Activated naive CD8-positive, alpha-beta T cell treated with anti-CD3 and anti-CD28 coated beads for 36 hours (primary cell): Measurements from ENCODE around the gene SELPLG. TPM values are rescaled to one million over a fixed set of nuclear protein-coding genes. Genes with fewer than 3 reads are reported as not detected.
"Not testable (repeated sequence)": the region's sequence is repeated elsewhere in the genome, so short reads cannot be mapped to it uniquely, and the experiment has no call there.

Experiments
- DNase-seq: peaks from one replicate; pipeline ENCODE4 v3.0.0; 2021
- H3K27ac Mint-ChIP-seq: one replicate; pipeline ENCODE4 v1.8.0; 2022; ENCODE audit warnings: mild to moderate bottlenecking, moderate library complexity, mixed read lengths
- H3K27me3 Mint-ChIP-seq: one replicate; pipeline ENCODE4 v1.8.0; 2022; ENCODE audit warnings: mild to moderate bottlenecking, mixed read lengths
- H3K36me3 Mint-ChIP-seq: one replicate; pipeline ENCODE4 v1.8.0; 2021; ENCODE audit warnings: mild to moderate bottlenecking, mixed read lengths
- H3K4me1 Mint-ChIP-seq: one replicate; pipeline ENCODE4 v1.8.0; 2021; ENCODE audit warnings: mixed read lengths
- H3K4me3 Mint-ChIP-seq: one replicate; pipeline ENCODE4 v1.8.0; 2022; ENCODE audit warnings: mild to moderate bottlenecking, moderate library complexity, mixed read lengths
- H3K9me3 Mint-ChIP-seq: one replicate; pipeline ENCODE4 v1.8.0; 2022; ENCODE audit warnings: mixed read lengths
- total RNA-seq, 2 experiments: library from RNA; stranded (reverse); gene quantifications; one replicate each; pipeline ENCODE4 v1.2.3, GENCODE V29; 2021

Gene SELPLG
- total RNA-seq, 2 experiments from 2014 or later, result 22.2 to 23.0 TPM

- peaks cover 41% of the 10 kb centered on the region for H3K4me1 Mint-ChIP-seq
- no peaks in the 10 kb centered on the region for H3K27me3 Mint-ChIP-seq
- H3K36me3 Mint-ChIP-seq, result peaks cover 34% of the 10 kb centered on the region
- no peaks in the 10 kb centered on the region for H3K9me3 Mint-ChIP-seq
- H3K27ac Mint-ChIP-seq, result peak overlapping the region; percentile 84
- DNase-seq, result no peak
- H3K4me3 Mint-ChIP-seq, result no peak overlapping the region
These were observed 11.3 kb downstream of the SELPLG start for GRCh38 chr12:108622421-108622820.

GRCh38 chr12:108621161-108621560 lies 12.5 kb downstream of the SELPLG start:
- H3K27ac Mint-ChIP-seq, result peak overlapping the region; percentile 82
- H3K4me1 Mint-ChIP-seq, result peaks cover 48% of the 10 kb centered on the region
- H3K9me3 Mint-ChIP-seq, result peaks cover 6% of the 10 kb centered on the region
- no peak for DNase-seq
- H3K27me3 Mint-ChIP-seq, result no peaks in the 10 kb centered on the region
- H3K4me3 Mint-ChIP-seq, result no peak overlapping the region
- peaks cover 44% of the 10 kb centered on the region for H3K36me3 Mint-ChIP-seq

- Mint-ChIP-seq H3K4me1 (peaks cover 43% of the 10 kb centered on the region), H3K27me3 (no peaks in the 10 kb centered on the region), H3K27ac (peak overlapping the region; percentile 61), H3K36me3 (peaks cover 42% of the 10 kb centered on the region), H3K9me3 (peaks cover 10% of the 10 kb centered on the region), H3K4me3 (no peak overlapping the region)
- DNase-seq, result no peak
These were observed 13.3 kb downstream of the SELPLG start for GRCh38 chr12:108620236-108620879.

GRCh38 chr12:108619369-108620160 lies 14.1 kb downstream of the SELPLG start:
- Mint-ChIP-seq H3K9me3 (peaks cover 10% of the 10 kb centered on the region), H3K4me1 (peaks cover 46% of the 10 kb centered on the region), H3K36me3 (peaks cover 39% of the 10 kb centered on the region), H3K27me3 (no peaks in the 10 kb centered on the region), H3K4me3 (no peak overlapping the region), H3K27ac (peak overlapping the region; percentile 39)
- DNase-seq, result no peak

- not testable (repeated sequence) for H3K4me3 Mint-ChIP-seq, H3K27ac Mint-ChIP-seq, DNase-seq, H3K27me3 Mint-ChIP-seq, H3K9me3 Mint-ChIP-seq
- H3K36me3 Mint-ChIP-seq, result peaks cover 33% of the 10 kb centered on the region
- H3K4me1 Mint-ChIP-seq, result peaks cover 49% of the 10 kb centered on the region
These were observed 14.8 kb downstream of the SELPLG start for GRCh38 chr12:108618953-108619274.

GRCh38 chr12:108618079-108618952 lies 15.4 kb downstream of the SELPLG start:
- H3K27me3 Mint-ChIP-seq, result no peaks in the 10 kb centered on the region
- H3K27ac Mint-ChIP-seq, result peak overlapping the region; percentile 2
- H3K4me3 Mint-ChIP-seq, result no peak overlapping the region
- H3K36me3 Mint-ChIP-seq, result peaks cover 27% of the 10 kb centered on the region
- H3K9me3 Mint-ChIP-seq, result peaks cover 10% of the 10 kb centered on the region
- H3K4me1 Mint-ChIP-seq, result peaks cover 52% of the 10 kb centered on the region
- peak; percentile 78 for DNase-seq

GRCh38 chr12:108616941-108617858 lies 16.5 kb downstream of the SELPLG start:
- peaks cover 10% of the 10 kb centered on the region for H3K9me3 Mint-ChIP-seq
- peaks cover 55% of the 10 kb centered on the region for H3K4me1 Mint-ChIP-seq
- no peaks in the 10 kb centered on the region for H3K27me3 Mint-ChIP-seq
- H3K36me3 Mint-ChIP-seq, result peaks cover 18% of the 10 kb centered on the region
- DNase-seq, result peak; percentile 92
- peak overlapping the region; percentile 51 for H3K4me3 Mint-ChIP-seq
- H3K27ac Mint-ChIP-seq, result peak overlapping the region; percentile 93

GRCh38 chr12:108616359-108616758 lies 17.3 kb downstream of the SELPLG start:
- H3K36me3 Mint-ChIP-seq, result peaks cover 16% of the 10 kb centered on the region
- no peaks in the 10 kb centered on the region for H3K27me3 Mint-ChIP-seq
- peak overlapping the region; percentile 51 for H3K4me3 Mint-ChIP-seq
- DNase-seq, result no peak
- peak overlapping the region; percentile 93 for H3K27ac Mint-ChIP-seq
- H3K9me3 Mint-ChIP-seq, result peaks cover 10% of the 10 kb centered on the region
- H3K4me1 Mint-ChIP-seq, result peaks cover 57% of the 10 kb centered on the region

GRCh38 chr12:108615918-108616317 lies 17.8 kb downstream of the SELPLG start:
- peaks cover 12% of the 10 kb centered on the region for H3K36me3 Mint-ChIP-seq
- H3K27ac Mint-ChIP-seq, result peak overlapping the region; percentile 93
- peaks cover 10% of the 10 kb centered on the region for H3K9me3 Mint-ChIP-seq
- no peaks in the 10 kb centered on the region for H3K27me3 Mint-ChIP-seq
- no peak for DNase-seq
- peaks cover 53% of the 10 kb centered on the region for H3K4me1 Mint-ChIP-seq
- no peak overlapping the region for H3K4me3 Mint-ChIP-seq

GRCh38 chr12:108614639-108615038 lies 19.1 kb downstream of the SELPLG start:
- H3K4me3 Mint-ChIP-seq, result no peak overlapping the region
- H3K36me3 Mint-ChIP-seq, result peaks cover 12% of the 10 kb centered on the region
- peaks cover 10% of the 10 kb centered on the region for H3K9me3 Mint-ChIP-seq
- no peak overlapping the region for H3K27ac Mint-ChIP-seq
- H3K4me1 Mint-ChIP-seq, result peaks cover 50% of the 10 kb centered on the region
- DNase-seq, result no peak
- no peaks in the 10 kb centered on the region for H3K27me3 Mint-ChIP-seq

GRCh38 chr12:108614041-108614440 lies 19.7 kb downstream of the SELPLG start:
- H3K4me3 Mint-ChIP-seq, result no peak overlapping the region
- peaks cover 50% of the 10 kb centered on the region for H3K4me1 Mint-ChIP-seq
- H3K27ac Mint-ChIP-seq, result peak overlapping the region; percentile 28
- no peak for DNase-seq
- H3K36me3 Mint-ChIP-seq, result peaks cover 12% of the 10 kb centered on the region
- H3K27me3 Mint-ChIP-seq, result no peaks in the 10 kb centered on the region
- H3K9me3 Mint-ChIP-seq, result peaks cover 10% of the 10 kb centered on the region

- Mint-ChIP-seq H3K36me3 (peaks cover 12% of the 10 kb centered on the region), H3K27me3 (no peaks in the 10 kb centered on the region), H3K9me3 (peaks cover 10% of the 10 kb centered on the region), H3K27ac (no peak overlapping the region), H3K4me1 (peaks cover 49% of the 10 kb centered on the region), H3K4me3 (no peak overlapping the region)
- no peak for DNase-seq
These were observed 20.1 kb downstream of the SELPLG start for GRCh38 chr12:108613548-108613947.

GRCh38 chr12:108612788-108613282 lies 20.9 kb downstream of the SELPLG start:
- H3K36me3 Mint-ChIP-seq, result peaks cover 12% of the 10 kb centered on the region
- no peaks in the 10 kb centered on the region for H3K27me3 Mint-ChIP-seq
- H3K27ac Mint-ChIP-seq, result no peak overlapping the region
- no peak for DNase-seq
- H3K4me3 Mint-ChIP-seq, result no peak overlapping the region
- peaks cover 10% of the 10 kb centered on the region for H3K9me3 Mint-ChIP-seq
- peaks cover 42% of the 10 kb centered on the region for H3K4me1 Mint-ChIP-seq

GRCh38 chr12:108611884-108612415 lies 21.7 kb downstream of the SELPLG start:
- Mint-ChIP-seq H3K4me3 (no peak overlapping the region), H3K36me3 (peaks cover 11% of the 10 kb centered on the region), H3K27me3 (no peaks in the 10 kb centered on the region), H3K27ac (no peak overlapping the region), H3K4me1 (peaks cover 35% of the 10 kb centered on the region), H3K9me3 (peaks cover 10% of the 10 kb centered on the region)
- peak; percentile 65 for DNase-seq
